Pulmonary artery endothelial cell (primary cell): ENCODE measurements around the gene HGD. TPM values are rescaled to one million over a fixed set of nuclear protein-coding genes. Genes with fewer than 3 reads are reported as not detected.

Experiments used
- DNase-seq: peaks from one replicate; pipeline ENCODE4 v3.0.0-alpha.2; 2011; ENCODE audit warnings: low read depth, low spot score
- total RNA-seq: library from RNA; depleted of rRNA; stranded (reverse); fragments of >200 nt; gene quantifications from 2 replicates; pipeline ENCODE4 v1.2.3, GENCODE V29; 2014

Gene HGD
- total RNA-seq, 1 donor from 2014 or later = 0.26 TPM

- DNase-seq = no peak
These were observed 94.6 kb downstream of the HGD start for GRCh38 chr3:120587332-120587975.

Other genes starting within 250 kb of the HGD start
- gene FSTL1, start 231.2 kb downstream of the HGD start, total RNA-seq = 517 and 690 TPM in 2 replicates
- 30.3 and 44.5 TPM in 2 replicates for gene NDUFB4, start 85.9 kb downstream of the HGD start, total RNA-seq
- 14.6 and 27.7 TPM in 2 replicates for gene RABL3, start 60.3 kb upstream of the HGD start, total RNA-seq
- 27.0 and 42.2 TPM in 2 replicates for gene GTF2E1, start 60.5 kb upstream of the HGD start, total RNA-seq
- gene STXBP5L, start 226.0 kb upstream of the HGD start, total RNA-seq = not detected in 2 replicates